Islet precursor cell (in vitro differentiated cells): ENCODE data around the gene CMYA5.
"Not testable (repeated sequence)": the region's sequence is repeated elsewhere in the genome, so short reads cannot be mapped to it uniquely, and the experiment has no call there.

Experiments
- DNase-seq: peaks from one replicate; pipeline ENCODE4 v3.0.0-alpha.2; 2018

CMYA5 gene

DNA sequence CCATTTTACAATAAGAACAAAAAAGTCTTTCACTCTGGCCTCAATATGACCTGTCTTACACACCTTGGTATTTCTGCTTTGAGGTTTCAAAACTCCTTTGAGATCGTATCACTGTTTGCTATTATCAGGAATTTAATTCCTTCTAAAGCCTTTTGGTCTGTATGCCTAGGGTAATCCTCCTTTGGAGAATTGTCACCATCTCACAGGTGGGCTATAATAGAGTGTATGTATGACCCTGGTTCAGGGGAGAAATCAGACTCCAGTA is 13.7 kb downstream of the CMYA5 start:
- no peak for DNase-seq

DNA sequence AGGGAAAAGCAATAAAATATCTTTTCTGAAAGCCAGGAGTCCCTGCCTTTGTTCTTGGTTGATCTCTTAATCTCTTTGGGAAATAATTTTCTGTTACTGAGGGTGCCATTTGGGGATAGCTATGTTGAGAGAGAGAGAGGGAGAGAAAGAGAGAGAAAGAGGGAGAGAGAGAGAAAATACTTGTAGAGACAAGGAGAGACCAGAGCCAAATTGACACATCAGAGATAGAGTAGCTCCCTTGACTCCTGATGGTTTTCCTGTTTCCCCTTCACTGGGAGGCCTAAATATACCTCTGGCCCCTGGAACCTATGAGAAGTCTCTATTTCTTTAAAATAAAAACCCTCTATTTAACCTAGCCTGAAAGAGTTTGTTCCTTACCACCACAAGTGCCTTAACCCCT is 14.9 kb downstream of the CMYA5 start:
- no peak for DNase-seq

DNA sequence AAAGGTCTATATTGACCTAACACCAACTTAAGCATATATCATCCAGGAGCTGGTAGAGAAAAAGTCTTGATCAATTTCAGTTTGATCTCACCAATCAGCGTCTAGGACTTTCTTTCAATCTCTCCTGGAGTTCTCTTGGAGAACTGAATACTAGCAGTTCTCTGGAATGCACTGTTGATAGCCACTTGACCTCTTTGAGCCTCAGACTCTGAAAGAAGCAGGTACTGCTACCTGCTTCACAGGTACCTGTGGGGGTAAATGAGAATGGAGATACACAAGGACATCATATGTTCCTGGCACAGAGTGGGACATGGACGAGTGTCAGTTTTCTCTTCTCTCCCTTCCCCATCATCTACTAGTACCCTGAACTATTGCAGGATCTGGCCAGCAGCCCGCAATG is 16.0 kb downstream of the CMYA5 start:
- no peak for DNase-seq

- DNase-seq, result not testable (repeated sequence)
Observed at GRCh38 chr5:79706317-79706716, 16.7 kb downstream of the CMYA5 start.

GRCh38 chr5:79707535-79707934 is 17.9 kb downstream of the CMYA5 start:
- DNase-seq, result no peak

DNA sequence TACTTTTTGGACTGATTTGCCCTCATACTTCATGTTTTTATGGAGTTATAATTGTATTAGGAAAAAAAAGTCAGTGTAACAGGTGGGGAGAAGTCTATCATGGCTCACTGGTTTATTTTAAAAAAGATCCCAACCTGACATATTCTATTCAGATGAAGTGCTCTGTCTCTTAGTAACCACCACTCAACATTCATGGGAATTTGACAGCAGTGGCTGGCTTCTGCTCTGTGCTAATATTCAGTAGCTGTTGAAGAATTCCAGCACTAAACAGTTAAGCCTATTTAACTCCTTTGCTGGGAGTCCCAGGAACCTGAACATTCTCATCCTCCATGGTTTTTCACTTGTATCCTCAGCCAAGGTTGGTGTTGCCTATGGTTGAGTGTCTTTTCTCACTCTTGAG is 23.1 kb downstream of the CMYA5 start:
- no peak for DNase-seq

DNA sequence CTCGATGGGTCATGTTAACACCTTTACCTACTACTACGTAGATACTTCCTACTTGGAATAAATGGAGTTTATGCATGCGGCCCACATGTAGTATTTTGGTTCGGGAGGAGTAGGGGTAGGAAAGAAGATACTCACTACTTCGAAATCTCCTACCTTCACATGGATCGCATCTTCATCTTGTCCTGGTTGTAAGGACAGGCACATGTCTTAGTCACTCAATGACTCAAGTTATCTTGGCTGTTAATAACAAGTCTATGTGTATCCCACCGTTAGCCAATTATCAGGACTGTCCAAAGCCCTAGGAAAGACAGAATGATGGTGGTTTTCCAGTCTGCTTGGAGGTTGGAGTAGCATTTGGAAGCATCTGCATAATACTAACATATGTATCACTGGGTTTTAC is 24.1 kb downstream of the CMYA5 start:
- no peak for DNase-seq

DNA sequence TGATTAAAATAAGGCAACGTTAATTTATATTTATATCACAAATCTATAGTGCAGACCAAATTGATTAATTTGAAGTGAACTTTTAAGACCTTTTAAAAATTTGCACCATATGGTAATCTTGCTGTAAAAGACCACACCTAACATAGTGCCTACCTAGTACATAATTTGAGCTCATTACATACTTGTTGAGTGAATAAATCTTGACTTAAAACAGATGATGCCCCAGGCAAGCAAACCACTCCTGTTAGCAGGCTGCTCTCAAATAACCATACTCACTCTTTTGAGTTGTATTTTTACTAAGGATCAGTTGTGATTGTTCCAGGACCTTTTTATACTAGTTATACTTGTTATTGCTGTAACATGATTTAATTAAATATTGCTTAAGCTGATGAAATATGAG is 27.2 kb downstream of the CMYA5 start:
- no peak for DNase-seq

DNA sequence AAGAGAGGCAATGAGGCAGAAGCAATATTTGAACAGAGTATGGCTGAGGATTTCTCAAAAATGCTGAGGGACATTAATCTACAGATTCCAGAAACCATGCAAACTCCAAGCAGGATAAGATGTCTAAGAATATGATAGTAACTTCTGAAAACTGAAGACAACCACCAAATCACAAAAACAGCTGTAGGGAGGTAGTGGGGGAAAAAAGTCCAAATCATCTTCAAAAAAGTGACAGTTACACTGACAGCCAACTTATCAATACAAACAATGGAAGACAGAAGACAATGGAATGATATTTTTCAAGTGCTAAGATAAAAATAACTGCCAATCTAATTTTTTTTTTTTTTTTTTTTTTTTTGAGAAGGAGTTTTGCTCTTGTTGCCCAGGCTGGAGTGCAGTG is 30.5 kb downstream of the CMYA5 start:
- no peak for DNase-seq

DNA sequence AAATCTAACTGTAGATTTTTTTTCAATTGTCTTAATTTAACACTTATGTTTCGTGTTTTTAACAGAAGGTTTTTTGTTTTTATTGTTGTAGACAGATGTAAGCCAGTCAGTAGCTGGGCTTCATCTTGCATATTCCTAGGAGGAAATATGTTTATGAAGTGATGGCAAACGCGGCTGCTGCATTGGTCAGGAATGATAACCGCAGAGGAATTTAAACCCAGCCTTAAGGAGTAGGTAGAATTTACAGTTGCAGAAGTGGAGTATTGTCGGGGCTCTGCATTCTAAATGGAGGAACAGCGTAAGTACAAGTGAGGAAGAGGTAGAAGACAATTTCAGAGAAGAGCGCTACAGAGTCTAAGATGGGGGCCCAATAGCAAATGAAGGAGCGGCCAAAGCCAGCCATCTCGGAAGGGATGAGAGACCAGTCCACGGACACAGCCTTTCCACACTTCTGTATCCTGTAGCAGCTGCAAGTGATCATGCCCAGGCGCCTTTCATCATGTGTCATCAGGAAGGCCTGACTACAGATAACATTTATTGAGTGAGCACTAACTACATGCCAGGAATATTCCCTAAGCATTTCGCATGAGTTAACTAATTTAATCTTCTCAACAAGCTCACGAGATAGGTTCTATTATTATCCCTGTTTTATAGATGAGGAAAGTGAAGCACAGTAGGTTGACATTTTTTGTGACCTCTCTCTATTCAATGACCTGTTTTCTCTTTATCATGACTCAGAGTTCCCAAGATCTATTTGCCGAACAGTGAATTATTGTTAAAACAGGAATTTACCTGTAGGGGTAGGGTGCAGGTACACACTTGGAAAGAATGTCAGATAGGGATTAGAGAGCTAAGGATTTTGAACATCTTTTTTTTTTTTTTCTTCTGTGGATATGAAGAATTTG is 38.1 kb downstream of the CMYA5 start:
- DNase-seq, result no peak

DNA sequence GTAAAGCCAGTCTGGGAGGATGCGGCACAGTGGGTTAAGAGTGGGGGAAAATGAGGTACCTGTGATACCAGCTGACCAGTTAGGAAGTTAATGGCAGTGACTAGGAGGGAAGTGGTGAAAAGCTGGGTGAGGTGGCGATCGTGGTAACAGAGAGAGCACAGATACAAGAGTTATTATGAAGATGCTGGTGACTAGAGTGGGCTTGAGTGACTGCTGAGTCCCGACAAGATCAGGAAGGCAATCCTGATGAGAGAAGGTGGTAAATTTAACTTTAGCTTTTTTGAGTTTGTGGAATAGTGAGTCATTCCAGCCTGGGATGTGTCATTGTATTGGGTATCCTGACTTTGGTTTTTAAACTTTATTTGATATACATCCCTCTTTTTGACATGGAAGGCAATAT is 38.8 kb downstream of the CMYA5 start:
- DNase-seq, result no peak

GRCh38 chr5:79729679-79730078 is 40.0 kb downstream of the CMYA5 start:
- no peak for DNase-seq

DNA sequence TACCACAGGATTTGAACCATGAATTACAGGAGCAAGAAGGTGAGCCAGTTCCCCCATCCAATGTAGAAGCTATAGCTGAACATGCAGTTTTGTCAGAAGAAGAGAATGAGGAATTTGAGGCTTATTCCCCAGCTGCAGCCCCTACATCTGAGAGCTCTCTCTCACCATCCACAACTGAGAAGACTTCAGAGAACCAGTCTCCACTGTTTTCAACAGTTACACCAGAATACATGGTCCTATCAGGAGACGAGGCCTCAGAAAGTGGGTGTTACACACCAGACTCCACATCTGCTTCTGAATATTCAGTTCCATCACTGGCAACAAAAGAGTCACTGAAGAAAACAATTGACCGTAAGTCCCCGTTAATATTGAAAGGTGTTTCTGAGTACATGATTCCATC is 40.9 kb downstream of the CMYA5 start:
- no peak for DNase-seq

DNA sequence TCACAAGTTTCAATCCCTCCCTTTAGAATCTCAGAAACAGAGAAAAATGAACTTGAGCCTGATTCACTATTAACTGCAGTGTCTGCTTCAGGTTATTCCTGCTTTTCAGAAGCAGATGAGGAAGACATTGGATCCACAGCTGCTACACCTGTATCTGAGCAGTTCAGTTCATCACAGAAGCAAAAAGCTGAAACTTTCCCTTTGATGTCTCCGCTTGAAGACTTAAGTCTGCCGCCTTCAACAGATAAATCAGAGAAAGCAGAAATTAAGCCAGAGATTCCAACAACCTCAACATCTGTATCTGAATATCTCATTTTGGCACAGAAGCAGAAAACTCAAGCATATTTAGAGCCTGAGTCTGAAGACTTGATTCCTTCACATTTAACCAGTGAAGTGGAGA is 42.1 kb downstream of the CMYA5 start:
- DNase-seq, result no peak

GRCh38 chr5:79736528-79737514 is 47.2 kb downstream of the CMYA5 start:
- DNase-seq, result no peak

- DNase-seq, result no peak
Observed at GRCh38 chr5:79738349-79738748, 48.7 kb downstream of the CMYA5 start.

DNA sequence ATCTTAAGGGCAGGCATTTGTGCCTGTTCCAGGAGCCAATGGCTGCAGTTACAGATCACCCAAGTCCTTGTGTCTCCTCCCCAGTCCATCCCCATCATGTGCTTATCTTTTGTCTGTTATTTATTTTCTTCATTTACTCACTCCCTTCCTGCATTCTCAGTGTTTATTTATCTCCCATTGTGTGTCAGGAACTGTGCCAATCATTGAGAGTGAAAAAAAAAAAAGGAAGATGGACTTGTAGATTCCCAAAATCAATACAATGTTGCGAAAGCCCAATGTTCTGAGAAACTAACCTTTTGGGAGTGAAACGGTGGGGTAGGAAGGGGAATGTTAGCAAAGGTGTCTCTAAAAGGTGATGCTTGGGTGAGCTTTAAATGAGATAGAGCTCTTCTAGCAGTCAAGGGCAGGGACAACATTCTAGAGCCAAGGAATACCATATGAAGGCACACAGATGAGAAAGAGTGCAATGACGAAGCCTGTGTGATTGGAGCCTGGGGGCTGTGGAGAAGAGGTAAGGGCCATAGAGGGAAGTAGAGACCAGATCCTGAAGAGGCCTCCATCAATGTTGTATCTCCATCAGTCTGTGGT is 53.0 kb downstream of the CMYA5 start:
- DNase-seq, result no peak

GRCh38 chr5:79743846-79744605 is 54.4 kb downstream of the CMYA5 start:
- DNase-seq, result no peak

DNA sequence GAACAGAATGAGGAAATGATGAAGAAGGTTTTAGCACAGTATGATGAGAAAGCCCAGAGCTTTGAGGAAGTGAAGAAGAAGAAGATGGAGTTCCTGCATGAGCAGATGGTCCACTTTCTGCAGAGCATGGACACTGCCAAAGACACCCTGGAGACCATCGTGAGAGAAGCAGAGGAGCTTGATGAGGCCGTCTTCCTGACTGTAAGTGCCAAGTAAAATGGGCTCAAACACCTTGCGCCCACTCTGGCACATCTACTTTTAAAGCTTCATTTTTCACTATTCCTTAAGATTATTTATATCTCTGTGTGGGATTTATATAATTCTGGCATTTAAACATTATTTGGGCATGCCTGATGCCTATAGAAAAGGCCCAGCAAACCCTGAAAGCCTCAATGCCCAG is 55.6 kb downstream of the CMYA5 start:
- no peak for DNase-seq

GRCh38 chr5:79746642-79747569 is 57.3 kb downstream of the CMYA5 start:
- DNase-seq, result no peak

DNA sequence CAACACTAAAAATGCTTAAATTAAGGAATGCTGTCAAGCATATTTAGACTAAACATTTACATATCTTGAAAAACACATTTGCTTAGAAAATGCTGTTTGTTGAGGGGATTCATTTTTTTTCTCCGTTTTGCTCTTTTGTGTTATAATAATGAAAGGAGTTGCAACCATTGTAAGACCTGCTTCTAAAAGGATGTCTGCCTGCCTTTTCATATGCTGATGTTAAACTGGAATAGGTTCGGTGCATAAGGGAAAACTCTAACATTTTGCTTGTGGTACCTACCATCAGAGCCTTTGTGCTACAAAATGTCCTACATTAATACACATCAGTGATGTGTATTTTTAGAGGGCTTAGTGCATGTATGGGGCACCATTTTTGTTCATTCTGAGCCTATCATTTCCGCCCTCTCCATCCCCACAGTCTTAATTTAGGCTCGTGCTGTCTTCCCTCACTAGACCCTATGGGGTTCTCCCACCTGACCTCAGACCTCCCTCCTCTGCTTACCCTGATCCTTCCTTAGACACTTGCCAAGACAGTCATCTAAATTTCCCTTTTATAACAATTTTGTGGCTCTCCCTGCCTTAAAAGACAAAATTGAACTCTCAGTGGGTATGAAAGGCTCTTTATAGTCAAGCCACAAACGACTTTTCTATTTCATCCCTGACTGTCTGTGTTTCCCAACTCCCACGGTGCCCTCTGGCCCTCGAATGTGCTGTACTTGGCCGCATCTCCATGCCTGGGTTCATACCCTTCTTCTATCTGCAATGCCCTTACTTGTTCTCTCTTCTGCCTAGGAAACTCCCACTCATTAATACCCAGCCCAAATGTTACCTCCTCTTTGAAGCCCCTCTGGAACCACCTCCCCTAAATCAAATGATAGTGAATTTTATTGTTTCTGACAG is 61.2 kb downstream of the CMYA5 start:
- DNase-seq, result no peak
